ENCODE results near the gene GIPC2.

The GIPC2 gene

DNA sequence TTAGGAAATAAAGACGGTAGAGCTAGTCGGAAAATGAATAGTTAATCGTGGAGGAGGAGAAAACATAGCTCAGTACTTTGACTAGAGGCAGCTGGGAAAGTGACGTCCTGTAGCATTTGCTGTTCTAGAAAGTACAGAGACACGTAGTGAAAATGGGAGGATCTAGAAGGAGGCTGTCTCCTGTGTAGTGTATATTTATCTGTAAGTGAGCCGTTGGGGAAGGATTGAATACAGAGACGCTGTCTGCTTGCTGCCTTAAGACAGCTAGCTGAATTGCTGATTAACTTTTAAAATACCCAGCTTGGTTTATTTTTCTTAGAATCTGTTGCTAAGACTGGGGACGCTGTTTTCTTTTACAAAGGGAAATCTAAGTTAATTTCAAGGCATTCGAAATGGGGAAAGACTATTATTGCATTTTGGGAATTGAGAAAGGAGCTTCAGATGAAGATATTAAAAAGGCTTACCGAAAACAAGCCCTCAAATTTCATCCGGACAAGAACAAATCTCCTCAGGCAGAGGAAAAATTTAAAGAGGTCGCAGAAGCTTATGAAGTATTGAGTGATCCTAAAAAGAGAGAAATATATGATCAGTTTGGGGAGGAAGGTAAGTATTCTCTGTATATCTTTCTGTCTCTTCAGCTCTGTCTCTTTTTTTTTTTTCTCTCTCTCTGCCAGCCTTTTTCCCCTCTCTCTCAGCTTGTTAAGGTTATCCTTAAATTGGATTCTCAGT, 40.9 kb upstream of the GIPC2 start, which contains the start of gene DNAJB4:
TSS of gene DNAJB4 (plus strand) at position 221 of the 729 bp plus-strand sequence. CDS start at position 393, 172 bp downstream.
- no peaks in the 10 kb centered on the region for H3K36me3 ChIP-seq
- no peaks in the 10 kb centered on the region for H3K9me3 ChIP-seq (ENCODE audit: severe bottlenecking)
- no peaks in the 10 kb centered on the region for H3K27me3 ChIP-seq (ENCODE audit: insufficient read depth, low read depth, severe bottlenecking)
- peak within 1 kb of the TSS; percentile 90 for H3K27ac ChIP-seq
- TF ChIP-seq, protein P1, sequence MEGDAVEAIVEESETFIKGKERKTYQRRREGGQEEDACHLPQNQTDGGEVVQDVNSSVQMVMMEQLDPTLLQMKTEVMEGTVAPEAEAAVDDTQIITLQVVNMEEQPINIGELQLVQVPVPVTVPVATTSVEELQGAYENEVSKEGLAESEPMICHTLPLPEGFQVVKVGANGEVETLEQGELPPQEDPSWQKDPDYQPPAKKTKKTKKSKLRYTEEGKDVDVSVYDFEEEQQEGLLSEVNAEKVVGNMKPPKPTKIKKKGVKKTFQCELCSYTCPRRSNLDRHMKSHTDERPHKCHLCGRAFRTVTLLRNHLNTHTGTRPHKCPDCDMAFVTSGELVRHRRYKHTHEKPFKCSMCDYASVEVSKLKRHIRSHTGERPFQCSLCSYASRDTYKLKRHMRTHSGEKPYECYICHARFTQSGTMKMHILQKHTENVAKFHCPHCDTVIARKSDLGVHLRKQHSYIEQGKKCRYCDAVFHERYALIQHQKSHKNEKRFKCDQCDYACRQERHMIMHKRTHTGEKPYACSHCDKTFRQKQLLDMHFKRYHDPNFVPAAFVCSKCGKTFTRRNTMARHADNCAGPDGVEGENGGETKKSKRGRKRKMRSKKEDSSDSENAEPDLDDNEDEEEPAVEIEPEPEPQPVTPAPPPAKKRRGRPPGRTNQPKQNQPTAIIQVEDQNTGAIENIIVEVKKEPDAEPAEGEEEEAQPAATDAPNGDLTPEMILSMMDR (IDR thresholded peaks at IDR 0.05; ENCODE audit: low read depth, low read length): no peak
- H3K4me3 ChIP-seq (ENCODE audit: low read depth, low read length): peak within 1 kb of the TSS; percentile 56
- peak; percentile 68 for DNase-seq

GRCh38 chr1:78005448-78005722, 40.4 kb upstream of the GIPC2 start:
- Histone ChIP-seq H3K27me3 (ENCODE audit: insufficient read depth, low read depth, severe bottlenecking) (no peaks in the 10 kb centered on the region), H3K9me3 (ENCODE audit: severe bottlenecking) (no peaks in the 10 kb centered on the region), H3K27ac (peak overlapping the region; percentile 90), H3K4me3 (ENCODE audit: low read depth, low read length) (peak overlapping the region; percentile 56), H3K36me3 (no peaks in the 10 kb centered on the region)
- TF ChIP-seq, protein P1 (IDR thresholded peaks at IDR 0.05; ENCODE audit: low read depth, low read length): no peak
- no peak for DNase-seq

DNA sequence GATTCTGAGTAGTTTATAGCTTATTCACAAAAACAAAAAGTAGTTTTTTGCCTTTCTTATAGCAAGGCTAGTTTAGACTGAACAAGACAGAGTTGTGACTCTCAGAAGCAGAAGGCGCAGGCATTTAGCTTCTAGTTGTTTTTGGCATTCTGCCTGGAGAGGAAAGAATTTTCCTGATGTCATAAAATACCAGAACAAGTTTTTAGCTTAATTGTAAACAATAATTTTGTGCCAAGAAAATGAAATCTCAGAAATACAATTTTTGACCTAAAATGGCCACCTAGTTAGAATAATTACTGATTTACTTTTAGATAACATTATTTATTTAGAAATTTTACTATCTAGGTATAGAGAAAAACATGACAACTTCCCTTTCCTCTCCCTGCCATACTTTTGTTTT, 40.0 kb upstream of the GIPC2 start:
- Histone ChIP-seq H3K36me3 (no peaks in the 10 kb centered on the region), H3K4me3 (ENCODE audit: low read depth, low read length) (peak overlapping the region; percentile 56), H3K27ac (no peak overlapping the region), H3K9me3 (ENCODE audit: severe bottlenecking) (no peaks in the 10 kb centered on the region), H3K27me3 (ENCODE audit: insufficient read depth, low read depth, severe bottlenecking) (no peaks in the 10 kb centered on the region)
- DNase-seq: no peak
- TF ChIP-seq, protein P1 (IDR thresholded peaks at IDR 0.05; ENCODE audit: low read depth, low read length): no peak

- H3K36me3 ChIP-seq: no peaks in the 10 kb centered on the region
- TF ChIP-seq, protein P1 (IDR thresholded peaks at IDR 0.05; ENCODE audit: low read depth, low read length): no peak
- no peaks in the 10 kb centered on the region for H3K9me3 ChIP-seq (ENCODE audit: severe bottlenecking)
- DNase-seq: no peak
- H3K27ac ChIP-seq: no peak overlapping the region
- no peak overlapping the region for H3K4me3 ChIP-seq (ENCODE audit: low read depth, low read length)
- no peaks in the 10 kb centered on the region for H3K27me3 ChIP-seq (ENCODE audit: insufficient read depth, low read depth, severe bottlenecking)
These were observed 39.2 kb upstream of the GIPC2 start for GRCh38 chr1:78006521-78006920.

DNA sequence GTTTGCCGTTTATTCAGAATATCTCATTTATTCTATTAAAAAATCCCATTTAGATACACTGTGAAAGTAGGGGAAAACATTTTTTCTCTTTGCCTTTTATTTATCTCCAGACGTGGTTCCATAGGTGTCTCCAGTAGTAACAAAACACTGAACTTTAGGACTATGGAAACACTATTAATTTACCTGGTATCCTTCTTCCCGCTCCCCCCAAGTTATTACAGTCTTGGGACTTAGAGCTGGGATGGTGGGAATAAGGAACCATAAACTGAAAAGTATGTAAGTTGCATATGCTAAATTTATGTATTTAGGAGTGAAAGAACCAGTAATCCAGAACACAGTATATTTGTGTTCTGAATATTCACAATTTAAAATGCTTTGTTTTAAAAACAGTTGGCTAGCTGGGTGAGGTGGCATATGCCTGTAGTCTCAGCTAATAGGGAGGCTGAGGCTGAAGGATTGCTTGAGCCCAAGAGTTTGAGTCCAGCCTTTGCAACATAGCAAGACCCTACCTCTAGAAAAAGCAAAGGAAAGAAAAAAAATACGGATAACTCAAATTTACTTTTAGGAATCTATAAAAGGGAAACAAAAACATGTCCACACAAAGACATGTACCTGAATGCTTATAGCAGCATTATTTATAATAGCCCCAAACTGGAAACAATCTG, 38.0 kb upstream of the GIPC2 start:
- TF ChIP-seq, protein P1 (IDR thresholded peaks at IDR 0.05; ENCODE audit: low read depth, low read length): no peak
- H3K27ac ChIP-seq: no peak overlapping the region
- no peaks in the 10 kb centered on the region for H3K36me3 ChIP-seq
- no peak for DNase-seq
- H3K4me3 ChIP-seq (ENCODE audit: low read depth, low read length): no peak overlapping the region
- H3K9me3 ChIP-seq (ENCODE audit: severe bottlenecking): no peaks in the 10 kb centered on the region
- H3K27me3 ChIP-seq (ENCODE audit: insufficient read depth, low read depth, severe bottlenecking): no peaks in the 10 kb centered on the region

Measured in WERI-Rb-1 (cell line).